HG03571 (cell line): ENCODE results near the gene PRCC.
"Not testable (repeated sequence)": the region's sequence is repeated elsewhere in the genome, so short reads cannot be mapped to it uniquely, and the experiment has no call there.

Source experiments
- ATAC-seq: cut with Tn5 transposase; IDR thresholded peaks from one replicate; pipeline ENCODE4 v1.9.1; 2021; ENCODE audit not compliant: unreplicated experiment

The PRCC gene

DNA sequence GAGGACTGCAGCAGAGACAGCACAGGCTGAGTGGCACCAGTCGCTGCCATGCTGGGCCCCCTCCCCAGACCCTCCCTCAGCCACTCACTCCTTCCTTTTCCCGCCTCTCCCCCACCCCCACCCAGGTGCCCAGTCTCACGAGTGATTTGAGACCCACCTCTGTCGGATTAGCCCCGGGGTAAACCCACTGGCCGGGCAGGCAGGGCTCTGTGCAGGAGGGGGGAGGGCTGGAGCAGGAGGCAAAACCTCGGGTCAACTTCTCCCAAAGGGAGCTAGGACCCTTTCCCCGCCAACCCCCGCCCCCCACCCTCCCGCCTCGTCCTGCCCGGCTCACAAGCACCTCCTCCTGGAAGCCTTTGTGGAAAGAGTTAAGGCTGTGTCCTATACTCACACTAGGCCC is 23.0 kb upstream of the PRCC start:
- no peak for ATAC-seq

DNA sequence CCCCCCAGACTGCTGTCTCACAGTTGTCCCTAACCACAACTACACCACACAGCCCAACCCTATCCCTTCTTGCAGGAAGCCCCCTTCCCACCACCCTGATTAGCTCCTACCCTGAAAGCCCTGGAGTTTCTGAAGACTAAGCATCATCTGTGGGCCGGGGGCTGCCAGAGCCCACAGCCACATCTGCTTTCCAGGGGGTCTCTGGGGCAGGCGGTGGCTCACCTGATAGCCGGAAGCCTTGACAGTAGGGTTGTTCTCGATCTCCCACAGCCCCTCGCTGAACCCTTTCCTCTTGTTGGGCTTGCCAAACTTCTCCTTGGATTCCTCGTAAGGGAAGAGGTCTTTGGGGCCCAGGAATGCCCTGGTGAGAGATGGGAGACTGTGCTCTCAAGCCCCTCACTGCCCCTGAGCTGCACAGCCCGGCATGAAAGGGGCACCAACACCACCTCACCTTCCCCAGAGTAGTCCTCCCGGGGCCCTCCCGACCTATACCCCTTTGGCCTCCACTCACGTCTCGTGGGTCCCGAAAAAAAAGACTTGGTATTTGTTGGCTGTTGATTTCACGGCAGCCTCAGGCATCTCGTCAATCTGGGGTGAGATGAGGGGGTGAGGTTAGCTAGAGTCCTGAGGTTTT is 22.4 kb upstream of the PRCC start:
- ATAC-seq = no peak

DNA sequence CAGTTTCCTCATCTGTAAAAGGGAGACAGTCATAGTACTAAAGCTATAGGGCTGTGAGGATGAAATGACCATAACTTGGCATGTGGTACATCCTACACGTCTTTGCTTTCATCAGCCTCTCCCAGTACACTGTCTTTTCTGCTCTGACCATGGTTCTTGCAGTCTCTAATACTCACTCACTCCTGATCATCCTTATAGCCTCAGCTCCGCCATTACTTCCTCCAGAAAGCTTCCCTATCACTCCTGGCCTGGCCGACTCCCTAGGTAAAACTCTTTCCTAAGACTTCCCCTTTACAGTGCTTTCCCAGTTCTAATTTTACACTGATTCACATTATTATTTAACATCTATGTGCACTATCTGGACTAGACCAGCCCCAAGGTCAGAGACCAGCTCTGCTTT is 21.5 kb upstream of the PRCC start:
- no peak for ATAC-seq

DNA sequence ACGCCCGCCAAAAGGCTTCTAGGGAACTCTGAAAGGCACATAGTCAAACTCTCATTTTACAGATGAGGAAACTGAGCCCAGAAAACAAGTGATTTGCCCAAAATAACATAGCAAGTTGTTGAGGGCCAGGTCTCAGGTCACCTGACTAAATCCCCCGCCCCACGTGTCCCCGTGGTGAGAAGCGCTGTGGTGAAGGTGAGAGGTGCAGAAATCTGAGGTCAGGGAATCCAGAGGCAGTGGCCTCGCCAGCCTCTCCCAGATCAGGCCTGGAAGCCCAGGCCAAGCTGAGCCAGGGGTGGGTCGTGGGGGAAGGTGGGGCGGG is 21.0 kb upstream of the PRCC start:
- no peak for ATAC-seq

DNA sequence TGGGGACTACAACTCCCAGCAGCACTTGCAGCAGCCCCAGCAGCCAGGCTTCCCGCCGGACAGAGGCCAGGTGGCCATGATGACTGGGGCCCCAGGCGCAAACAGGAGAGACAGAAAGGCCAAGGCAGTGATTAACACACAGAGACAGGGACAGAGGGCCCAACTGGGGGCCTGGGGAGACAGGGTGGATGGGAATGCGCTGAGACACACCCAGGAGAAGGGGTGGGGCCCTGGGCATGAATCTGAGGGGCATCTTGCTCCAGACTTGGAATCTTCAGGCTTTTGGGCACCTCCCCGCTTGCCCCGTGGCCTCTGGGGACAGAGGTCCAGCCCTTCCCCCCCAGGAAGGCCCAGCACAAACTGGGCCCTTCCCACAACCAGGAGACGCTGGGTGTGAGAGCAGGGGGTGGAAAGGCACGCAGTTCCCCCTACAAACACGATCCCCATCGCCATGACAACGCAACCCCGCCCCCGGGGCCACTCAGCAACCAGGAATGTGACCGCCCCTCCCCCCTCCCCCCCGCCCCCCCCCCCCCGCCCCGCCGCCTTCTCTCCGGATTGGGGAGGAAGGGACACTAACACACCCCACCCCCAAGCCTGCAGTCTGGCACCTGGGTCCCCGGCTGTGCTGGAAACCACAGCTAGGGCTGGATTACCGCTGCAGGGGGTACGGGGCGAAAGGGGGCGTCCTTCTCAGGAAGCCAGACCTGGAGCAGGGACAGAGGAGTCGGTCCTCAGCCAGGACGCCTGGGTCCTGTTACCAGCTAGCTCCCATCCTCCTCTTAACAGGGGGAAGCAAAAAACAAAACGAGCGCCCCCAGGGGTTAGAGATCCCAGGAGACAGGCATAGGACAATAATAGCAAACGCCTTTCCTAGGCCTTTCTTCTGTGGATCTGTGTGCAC is 20.4 kb upstream of the PRCC start:
- ATAC-seq = no peak

DNA sequence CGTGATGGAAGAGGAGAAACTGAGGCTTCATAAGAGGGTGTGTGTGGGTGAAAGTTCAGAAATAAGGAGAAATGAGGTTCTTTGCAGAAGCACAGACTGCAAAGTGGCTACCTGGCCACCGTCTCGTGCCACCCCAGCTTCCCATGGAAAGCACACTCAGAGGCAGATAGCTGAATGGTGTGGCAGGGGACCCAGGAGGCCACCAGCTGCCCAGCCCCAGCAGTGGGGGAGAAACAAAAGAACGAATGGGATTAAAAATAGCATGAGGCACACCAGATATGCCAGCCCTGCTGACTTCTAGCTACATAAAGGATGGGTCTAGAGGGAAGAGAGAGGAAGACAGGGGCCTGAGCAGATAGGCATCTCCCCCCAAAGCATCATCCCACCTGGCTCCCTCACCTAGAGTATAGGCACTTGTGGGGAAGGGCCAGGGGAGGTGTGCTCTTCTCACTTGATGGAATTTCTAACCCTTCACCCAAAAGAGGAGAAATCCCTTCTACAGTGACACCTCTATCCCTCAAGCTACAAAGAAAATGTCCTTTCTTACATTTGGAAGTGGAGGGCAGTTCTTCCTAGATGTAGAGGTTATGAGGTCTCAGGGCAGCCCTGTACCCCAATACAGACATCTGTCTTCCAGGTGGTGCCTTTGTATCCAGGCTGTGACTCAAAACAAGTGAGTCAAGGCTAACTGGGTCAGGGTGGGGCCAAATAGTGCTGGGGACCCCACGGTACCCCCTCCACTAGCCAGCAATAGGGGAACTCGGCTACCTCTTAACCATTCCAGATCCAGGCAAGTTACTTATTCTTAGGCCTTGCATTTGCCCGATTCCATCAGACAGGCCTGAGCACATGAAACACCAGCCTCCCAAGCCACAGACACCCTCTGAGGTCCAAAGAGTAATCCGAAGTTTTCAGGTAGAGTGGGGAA is 19.3 kb upstream of the PRCC start:
- ATAC-seq = no peak

DNA sequence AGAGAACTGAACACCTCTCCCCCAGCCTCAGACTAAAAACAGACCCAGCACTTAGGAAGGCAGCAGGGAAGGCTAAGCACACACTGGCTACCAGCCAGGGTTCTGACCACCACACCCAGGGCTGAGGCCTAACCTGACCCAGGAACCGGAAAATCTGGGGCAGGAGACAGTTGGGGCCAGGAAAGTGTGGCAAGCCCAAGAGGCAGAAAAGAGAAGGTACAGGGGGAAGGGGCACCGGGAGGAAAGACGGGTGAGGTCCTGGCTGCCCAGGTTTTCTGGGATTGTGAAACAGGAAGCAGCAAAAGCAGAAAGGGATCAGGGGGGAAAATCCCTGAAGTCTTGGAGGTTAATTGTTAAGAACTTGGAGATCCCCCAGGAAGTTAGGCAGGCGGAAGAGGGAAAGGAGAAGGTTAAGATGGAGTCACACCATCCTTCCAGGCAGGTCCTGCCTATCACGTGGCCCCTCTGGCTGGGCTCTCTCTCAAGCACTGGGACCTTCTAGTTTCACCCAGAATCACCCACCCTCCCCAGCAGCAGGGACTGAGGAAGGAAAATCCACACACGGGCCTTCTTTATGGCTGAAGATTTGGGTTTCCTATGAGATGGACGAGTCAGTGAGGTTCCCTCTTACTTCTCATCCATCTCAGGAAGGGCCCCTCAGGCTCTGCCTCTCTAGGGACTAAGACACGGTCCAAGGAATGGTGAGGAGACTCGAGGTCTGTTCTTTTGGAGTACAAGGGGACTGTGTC is 18.5 kb upstream of the PRCC start:
- no peak for ATAC-seq

DNA sequence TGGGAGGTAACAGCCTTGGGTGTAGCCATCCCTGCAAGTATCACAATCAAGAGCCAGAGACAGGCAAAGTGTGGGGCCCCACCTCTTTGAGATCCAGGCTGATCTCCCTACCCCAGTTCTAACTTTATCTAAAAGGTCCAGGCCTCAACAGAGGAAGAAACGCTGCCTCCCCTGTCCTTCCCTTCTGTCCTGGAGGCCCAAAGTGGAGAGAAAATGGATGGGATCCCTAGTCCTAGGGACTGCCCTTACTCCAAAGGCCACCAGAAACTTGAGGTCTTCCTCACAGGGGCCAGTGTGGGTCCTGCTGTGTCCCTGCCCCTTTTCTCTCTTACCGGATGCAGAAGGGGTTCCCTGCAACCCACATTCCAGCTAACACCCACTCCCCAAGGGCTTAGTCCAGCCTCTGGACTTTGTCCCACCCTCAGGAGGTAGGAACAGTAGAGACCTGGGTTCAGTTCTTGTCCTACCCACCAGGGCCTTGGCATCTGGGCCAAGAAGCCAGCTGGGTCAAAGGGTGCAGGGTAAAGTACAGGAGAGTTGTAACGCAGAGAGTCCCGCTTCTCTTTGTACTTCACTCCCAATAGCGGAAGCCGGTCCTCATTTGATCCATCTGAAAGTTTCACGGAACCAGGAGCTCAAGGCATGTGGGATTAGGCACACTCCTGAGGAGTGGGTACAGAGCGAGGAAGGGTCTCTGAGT is 17.8 kb upstream of the PRCC start:
- ATAC-seq = no peak

DNA sequence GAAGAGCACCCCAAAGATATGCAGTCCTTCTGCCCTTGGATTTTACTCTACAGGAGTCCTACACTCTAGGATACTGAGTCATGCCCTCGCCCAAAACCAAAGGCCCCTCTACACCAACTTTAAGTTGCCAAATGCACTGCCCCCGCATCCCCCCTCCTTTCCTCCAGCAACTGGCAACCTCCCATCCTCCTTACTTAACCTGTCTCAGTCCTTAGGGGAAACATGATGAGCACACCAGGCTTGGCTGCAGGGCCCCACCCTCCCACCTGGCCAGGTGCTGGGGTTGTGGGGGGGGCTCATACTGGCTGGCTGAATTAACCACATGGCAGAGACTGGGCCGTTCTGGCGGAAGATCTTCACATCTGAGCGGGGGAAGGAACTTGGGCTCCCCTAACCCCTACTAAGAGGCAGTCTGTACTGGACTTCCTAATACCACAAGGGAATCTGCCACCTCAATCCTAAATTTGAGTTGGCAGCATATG is 17.1 kb upstream of the PRCC start:
- ATAC-seq = no peak

DNA sequence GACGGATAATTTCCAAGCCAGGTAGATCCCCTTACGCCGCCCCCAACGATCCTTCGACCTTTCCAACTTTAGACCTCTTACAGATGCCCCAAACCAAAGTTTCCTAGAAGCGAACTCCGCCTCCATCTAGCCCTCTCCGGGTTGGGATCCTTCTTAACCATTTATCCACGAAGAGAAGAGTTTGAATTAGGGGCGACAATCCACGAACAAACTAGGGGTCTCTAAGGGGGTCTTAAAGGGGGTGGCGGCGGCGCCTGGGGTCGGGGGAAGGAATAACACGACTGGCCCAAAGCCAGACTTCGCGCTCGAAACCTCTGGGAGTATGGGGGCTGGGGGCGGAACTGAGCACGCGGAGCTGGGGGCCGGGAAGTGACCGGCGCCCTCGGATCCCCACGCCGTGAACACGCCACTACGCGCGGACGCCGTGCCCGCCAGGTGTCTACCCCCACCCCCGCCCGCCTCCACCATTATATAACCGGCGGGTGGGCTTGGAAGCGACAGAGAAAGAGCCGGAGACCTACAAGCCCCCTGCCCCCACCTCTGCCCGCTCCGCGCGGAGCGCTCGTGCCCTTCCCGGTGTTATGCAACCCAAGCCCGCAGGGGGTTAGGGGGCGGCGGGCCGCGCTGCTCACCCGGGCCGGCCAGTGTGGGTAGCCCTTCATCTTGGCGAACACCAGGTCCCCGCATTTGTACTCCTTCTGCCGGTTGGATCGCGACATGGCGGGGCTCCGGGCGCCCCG is 16.5 kb upstream of the PRCC start:
- ATAC-seq = peak; percentile 22

DNA sequence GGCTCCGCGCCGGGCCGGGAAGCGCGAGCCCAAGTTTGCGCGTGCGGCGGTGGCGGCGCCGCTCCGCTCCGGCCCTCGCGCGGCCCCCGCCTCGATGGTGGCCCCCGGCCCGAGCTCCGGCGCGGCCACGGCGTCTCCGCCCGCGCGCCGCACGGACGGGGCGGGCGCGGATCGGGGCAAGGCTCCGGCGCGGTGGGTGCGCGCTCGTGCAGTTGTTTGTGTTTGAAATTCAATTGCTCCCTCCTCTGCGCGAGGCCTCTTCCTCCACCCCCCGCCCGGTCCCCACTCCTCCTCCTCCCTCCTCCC is 15.9 kb upstream of the PRCC start, which contains the start of gene HDGF:
Gene HDGF (minus strand): TSS at position 225 of the 306 bp plus-strand sequence. CDS start 246 bp downstream, outside the sequence.
- ATAC-seq = peak; percentile 18

DNA sequence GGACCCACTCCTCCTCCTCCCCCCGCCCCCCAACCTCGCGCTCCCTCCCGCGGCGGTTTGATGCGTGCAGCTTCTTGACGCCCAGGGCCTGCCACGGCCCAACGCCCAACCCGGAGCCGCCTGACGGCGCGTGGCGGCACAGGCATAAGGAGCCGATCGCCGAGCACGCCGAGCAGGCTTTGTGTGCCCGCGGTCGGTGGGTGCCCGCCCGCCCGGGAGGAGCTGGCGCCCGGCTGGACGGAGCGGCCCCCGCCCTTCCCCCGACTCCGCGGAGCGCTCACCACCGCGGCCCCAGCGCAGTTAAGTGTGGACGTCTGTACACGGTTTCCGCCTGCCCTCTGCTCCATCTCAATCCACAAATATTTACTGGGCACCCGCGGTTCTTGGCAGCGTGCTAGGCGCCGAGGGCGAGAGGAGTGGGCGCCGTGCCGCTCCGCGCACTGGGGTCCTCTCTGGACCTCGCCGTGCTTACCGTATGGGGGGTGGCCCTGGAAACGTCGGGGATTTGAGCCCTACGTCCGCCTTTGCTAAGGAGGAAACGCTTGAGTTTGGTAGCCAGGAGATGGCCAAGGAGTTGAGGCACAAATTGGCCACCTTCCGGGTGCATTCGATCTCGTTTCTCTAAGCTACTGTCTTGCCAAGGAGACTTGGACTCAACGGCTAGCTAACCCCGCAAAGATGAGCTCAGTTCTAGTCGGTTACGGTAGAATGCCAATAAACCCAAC is 15.4 kb upstream of the PRCC start:
- ATAC-seq = peak; percentile 55

DNA sequence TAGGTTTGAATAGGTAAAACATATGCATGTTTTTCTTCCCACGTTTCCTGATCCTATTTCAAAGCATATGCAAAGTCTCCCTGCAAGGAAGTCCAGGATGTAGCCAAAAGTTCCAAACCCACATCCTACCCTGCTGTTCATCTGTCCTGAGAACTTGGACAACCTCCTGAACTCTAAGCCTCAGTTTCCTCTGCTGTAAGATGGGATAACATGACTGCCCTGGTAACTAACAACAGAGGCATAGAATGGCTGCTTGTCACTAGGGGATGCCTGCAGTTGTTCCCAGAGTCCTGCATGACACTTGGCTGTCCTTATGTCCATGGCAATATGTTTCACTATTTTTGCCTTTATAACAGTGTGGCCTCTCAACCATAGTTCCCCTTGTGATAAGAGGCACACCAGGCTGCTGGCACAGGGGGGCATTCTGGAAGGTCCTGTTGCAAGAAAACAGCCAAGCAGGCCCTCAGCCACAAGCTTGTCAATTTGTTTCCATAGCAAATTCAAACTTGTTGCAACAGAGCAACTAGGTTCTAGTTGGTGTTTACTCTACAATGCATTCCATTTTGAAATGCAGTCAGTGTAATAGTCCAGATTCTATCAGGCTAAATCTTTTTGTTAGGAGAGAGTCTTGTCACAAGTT is 14.4 kb upstream of the PRCC start:
- ATAC-seq = no peak

DNA sequence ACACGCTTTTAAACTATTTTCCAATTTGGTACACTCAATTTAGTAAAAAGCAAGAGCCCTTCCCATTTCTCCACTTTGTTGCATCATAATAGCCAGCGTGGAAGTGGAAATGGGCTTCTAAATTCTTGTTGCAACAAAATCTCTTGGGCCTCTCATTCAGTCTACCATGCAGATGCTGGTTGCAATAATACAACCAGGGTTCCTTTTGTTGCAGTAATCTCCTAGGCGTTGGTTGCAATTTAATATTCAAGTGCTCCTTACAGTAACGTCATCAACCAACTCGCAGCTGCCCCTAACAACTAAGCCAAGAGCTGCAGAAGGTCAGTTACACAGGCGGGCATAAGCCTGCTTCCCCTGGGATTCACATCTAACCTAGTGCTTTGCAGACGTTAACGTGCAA is 13.1 kb upstream of the PRCC start:
- ATAC-seq = no peak

DNA sequence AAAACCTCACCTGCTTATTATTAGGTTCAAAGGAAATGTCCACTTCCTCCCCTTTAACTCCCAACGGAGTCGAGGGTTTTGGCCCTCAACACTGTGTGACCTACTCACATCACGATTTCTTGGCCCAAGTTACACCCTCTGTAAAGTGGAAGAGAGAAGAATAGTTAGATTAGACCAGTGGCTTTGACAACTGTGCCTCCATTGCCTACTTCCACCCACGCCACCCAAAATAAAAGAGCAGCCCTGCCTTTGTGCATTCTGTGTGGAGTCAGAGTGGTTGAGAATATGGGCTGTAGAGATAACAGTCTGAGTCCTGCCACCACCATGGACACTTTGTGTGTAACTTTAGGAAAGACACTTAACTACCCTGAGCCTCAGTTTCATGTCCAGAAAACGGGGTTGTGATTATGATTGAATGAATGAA is 11.8 kb upstream of the PRCC start:
- ATAC-seq = no peak

DNA sequence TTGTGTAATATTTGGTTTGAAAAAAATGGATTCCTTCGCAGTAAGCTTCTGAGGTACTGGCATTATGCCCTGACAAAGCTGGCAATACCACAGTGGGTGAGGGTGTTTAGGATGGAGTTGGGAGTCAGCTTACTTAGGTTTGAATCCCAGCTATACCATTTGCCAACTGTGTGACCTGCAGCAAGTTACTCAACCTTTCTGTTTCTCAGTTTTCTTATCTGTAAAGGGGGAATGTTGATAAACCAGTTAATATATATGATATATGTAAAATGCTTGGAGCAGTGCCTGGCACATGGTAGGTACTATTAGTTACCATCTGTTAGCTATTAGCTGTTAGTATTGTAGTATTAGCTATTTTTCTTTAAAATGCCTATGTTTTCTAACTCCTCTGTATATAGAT is 11.0 kb upstream of the PRCC start:
- no peak for ATAC-seq

DNA sequence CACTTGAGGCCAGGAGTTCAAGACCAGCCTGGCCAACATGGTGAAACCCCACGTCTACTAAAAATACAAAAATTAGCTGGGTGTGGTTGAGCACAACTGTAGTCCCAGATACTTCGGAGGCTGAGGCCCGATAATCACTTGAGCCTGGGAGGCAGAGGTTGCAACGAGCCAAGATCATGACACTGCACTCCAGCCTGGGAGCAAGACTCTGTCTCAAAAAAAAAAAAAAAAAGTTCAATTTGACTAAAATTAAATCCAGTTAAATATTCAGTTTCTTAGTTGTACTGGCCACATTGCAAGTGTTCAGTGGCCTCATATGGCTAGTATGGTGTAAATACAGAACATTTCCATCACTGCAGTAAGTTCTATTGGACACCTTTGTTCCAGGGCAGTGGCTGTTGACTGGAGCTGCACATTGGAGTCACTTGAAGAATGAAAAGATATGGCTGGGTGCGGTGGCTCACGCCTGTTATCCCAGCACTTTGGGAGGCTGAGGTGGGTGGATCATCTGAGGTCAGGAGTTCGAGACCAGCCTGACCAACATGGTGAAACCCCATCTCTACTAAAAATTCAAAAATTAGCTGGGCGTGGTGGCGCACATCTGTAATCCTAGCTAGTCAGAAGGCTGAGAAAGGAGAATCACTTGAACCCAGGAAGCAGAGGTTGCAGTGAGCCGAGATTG is 9.6 kb upstream of the PRCC start:
- not testable (repeated sequence) for ATAC-seq
